BJ (cell line): Measurements from ENCODE around the gene EP400. TPM values are rescaled to one million over a fixed set of nuclear protein-coding genes. Genes with fewer than 3 reads are reported as not detected.

ENCODE experiments used
- CTCF ChIA-PET: fragments of 350-600 bp; formaldehyde crosslinking; extraction: SDS; loops from one replicate; lab custom pipeline; 2021; ENCODE audit warnings: antibody characterized with exemption, inconsistent platforms; lab: Yijun Ruan, JAX
- POLR2A ChIA-PET: fragments of 300-600 bp; sonication (Branson Sonifier 250); formaldehyde crosslinking; extraction: SDS; loops from one replicate; lab custom pipeline; 2021; ENCODE audit warnings: antibody characterized with exemption; lab: Charles Lee
- DNase-seq: peaks from one replicate; pipeline ENCODE4 v3.0.0-alpha.2; 2011; ENCODE audit warnings: low read depth
- H3K27me3 ChIP-seq: 2 replicates; pipeline ENCODE4 v1.6.0; 2011; ENCODE audit warnings: low read length; ENCODE audit not compliant: control insufficient read depth, insufficient read depth
- H3K36me3 ChIP-seq: 2 replicates; pipeline ENCODE4 v1.5.1; 2011; ENCODE audit warnings: low read length; ENCODE audit not compliant: control insufficient read depth, insufficient read depth
- H3K4me3 ChIP-seq: 2 replicates; pipeline ENCODE4 v1.5.1; 2011; ENCODE audit warnings: low read depth, mild to moderate bottlenecking, control low read depth, low read length
- polyA plus RNA-seq: library from polyadenylated mRNA; depleted of rRNA; stranded (reverse); fragments of >200 nt; gene quantifications from 2 replicates; pipeline ENCODE4 v1.2.3, GENCODE V29; 2011; rRNA removed
- small RNA-seq: library from RNA; depleted of rRNA; stranded (forward); fragments of <200 nt; gene quantifications from one replicate; pipeline ENCODE3, GENCODE V24; 2012; ENCODE audit warnings: low replicate concordance, low read depth; ENCODE audit not compliant: insufficient read length
- TF ChIP-seq, protein P1 (sequence below): IDR thresholded peaks from 2 replicates; pipeline ENCODE4 v1.5.1; 2011; ENCODE audit warnings: low read depth, mild to moderate bottlenecking, control low read depth, inconsistent platforms, low read length, moderate library complexity; ENCODE audit not compliant: insufficient read depth

EP400 gene
- polyA plus RNA-seq, 1 experiment, result 2.5 TPM

DNA sequence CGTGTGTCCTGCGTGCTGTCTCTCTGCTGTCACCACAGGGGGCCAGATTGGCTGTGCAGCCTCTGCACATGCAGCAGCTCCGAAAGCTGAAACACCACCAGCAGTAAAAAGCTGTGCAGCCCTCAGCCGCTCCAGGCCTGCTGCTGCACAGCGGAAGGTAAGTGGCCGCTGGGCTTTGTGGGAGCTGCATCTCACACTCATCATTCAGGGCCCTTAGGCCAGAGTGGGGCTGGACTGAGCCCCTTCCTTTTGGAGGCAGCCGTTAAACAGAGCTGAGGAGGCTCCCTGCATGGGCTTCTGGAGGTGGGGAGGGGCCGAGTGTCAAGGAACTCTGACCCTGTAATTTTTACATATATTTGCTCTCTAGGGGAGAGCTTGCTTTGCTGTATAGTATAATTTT, 177.3 kb downstream of the EP400 start:
- H3K4me3 ChIP-seq, result no peak overlapping the region
- no peaks in the 10 kb centered on the region for H3K27me3 ChIP-seq
- TF ChIP-seq, protein P1, sequence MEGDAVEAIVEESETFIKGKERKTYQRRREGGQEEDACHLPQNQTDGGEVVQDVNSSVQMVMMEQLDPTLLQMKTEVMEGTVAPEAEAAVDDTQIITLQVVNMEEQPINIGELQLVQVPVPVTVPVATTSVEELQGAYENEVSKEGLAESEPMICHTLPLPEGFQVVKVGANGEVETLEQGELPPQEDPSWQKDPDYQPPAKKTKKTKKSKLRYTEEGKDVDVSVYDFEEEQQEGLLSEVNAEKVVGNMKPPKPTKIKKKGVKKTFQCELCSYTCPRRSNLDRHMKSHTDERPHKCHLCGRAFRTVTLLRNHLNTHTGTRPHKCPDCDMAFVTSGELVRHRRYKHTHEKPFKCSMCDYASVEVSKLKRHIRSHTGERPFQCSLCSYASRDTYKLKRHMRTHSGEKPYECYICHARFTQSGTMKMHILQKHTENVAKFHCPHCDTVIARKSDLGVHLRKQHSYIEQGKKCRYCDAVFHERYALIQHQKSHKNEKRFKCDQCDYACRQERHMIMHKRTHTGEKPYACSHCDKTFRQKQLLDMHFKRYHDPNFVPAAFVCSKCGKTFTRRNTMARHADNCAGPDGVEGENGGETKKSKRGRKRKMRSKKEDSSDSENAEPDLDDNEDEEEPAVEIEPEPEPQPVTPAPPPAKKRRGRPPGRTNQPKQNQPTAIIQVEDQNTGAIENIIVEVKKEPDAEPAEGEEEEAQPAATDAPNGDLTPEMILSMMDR, result no peak
- POLR2A ChIA-PET, result no interaction called here
- CTCF ChIA-PET, result no interaction called here
- no peak for DNase-seq
- peaks cover 22% of the 10 kb centered on the region for H3K36me3 ChIP-seq

DNA sequence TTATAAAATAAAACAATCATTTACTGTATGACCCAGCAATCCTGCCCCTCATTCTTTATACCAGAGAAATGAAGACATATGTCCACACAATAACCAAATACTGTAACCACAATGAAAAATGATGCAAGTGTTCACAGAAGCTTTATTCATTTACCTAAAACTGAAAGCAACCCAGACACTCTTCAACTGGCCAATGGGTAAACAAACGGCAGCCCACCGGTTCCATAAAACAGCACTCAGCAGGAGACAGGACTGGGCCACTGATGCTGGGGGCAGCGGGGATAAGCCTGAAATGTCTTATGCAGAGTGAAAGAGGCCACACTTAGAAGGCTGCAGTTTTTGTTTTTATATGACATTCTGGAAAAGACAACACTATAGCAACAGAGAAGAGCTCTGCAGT, 179.3 kb downstream of the EP400 start:
- TF ChIP-seq, protein P1, result no peak
- ChIA-PET POLR2A (no interaction called here), CTCF (no interaction called here)
- Histone ChIP-seq H3K27me3 (no peaks in the 10 kb centered on the region), H3K4me3 (no peak overlapping the region), H3K36me3 (peaks cover 20% of the 10 kb centered on the region)
- DNase-seq, result no peak

DNA sequence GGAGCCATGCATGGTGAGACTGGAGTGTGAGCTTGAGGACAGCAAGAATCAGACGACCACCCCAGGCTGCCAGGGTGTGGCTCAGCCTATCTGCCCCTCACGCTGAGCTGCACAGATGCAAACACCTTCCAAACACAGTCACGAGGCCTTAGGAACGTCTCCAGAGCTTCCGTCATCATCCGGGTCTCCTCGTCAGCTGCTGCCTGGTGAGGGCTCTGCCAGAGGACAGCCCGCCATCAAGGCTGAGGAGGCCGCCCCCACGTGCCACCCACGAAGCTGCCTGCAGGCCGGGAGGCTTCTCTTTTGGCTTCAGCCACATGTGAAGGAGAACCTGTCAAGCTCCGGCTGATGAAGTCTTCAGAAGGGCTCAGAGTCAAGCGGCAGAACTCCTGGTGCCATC, 180.9 kb downstream of the EP400 start:
- H3K36me3 ChIP-seq, result peaks cover 14% of the 10 kb centered on the region
- no peak overlapping the region for H3K4me3 ChIP-seq
- DNase-seq, result no peak
- ChIA-PET CTCF (interaction anchor here (1.2 to 1.4 kb wide), 2 partner anchors 16 to 23 kb away, joined by 3 to 5 read pairs; no protein-coding TSS in a partner anchor), POLR2A (no interaction called here)
- H3K27me3 ChIP-seq, result no peaks in the 10 kb centered on the region
- TF ChIP-seq, protein P1, result no peak

Small RNAs within 50 kb of the gene (small RNA-seq; reads per million reads assigned to genes)
- gene AC131009.3, result not detected
- not detected for gene AC137590.2
- 14.3 reads per million, percentile 80 among the genes with 10 or more reads in this experiment for gene SNORA49

Other genes starting within 250 kb of the EP400 start
- 9.9 and 11.7 TPM in 2 replicates for gene SFSWAP, start 238.9 kb upstream of the EP400 start, polyA plus RNA-seq
- 12.7 and 13.7 TPM in 2 replicates for gene MMP17, start 121.5 kb upstream of the EP400 start, polyA plus RNA-seq
- gene ULK1, start 55.3 kb upstream of the EP400 start, polyA plus RNA-seq, result 7.8 and 13.7 TPM in 2 replicates
- gene PUS1, start 20.7 kb upstream of the EP400 start, polyA plus RNA-seq, result 15.7 and 21.2 TPM in 2 replicates
- 5.3 and 8.2 TPM in 2 replicates for gene DDX51, start 194.4 kb downstream of the EP400 start, polyA plus RNA-seq
- 3.9 and 8.1 TPM in 2 replicates for gene NOC4L, start 194.5 kb downstream of the EP400 start, polyA plus RNA-seq